ENCODE data around the gene RGS12. TPM values are rescaled to one million over a fixed set of nuclear protein-coding genes. Genes with fewer than 3 reads are reported as not detected.

The RGS12 gene, protein sequence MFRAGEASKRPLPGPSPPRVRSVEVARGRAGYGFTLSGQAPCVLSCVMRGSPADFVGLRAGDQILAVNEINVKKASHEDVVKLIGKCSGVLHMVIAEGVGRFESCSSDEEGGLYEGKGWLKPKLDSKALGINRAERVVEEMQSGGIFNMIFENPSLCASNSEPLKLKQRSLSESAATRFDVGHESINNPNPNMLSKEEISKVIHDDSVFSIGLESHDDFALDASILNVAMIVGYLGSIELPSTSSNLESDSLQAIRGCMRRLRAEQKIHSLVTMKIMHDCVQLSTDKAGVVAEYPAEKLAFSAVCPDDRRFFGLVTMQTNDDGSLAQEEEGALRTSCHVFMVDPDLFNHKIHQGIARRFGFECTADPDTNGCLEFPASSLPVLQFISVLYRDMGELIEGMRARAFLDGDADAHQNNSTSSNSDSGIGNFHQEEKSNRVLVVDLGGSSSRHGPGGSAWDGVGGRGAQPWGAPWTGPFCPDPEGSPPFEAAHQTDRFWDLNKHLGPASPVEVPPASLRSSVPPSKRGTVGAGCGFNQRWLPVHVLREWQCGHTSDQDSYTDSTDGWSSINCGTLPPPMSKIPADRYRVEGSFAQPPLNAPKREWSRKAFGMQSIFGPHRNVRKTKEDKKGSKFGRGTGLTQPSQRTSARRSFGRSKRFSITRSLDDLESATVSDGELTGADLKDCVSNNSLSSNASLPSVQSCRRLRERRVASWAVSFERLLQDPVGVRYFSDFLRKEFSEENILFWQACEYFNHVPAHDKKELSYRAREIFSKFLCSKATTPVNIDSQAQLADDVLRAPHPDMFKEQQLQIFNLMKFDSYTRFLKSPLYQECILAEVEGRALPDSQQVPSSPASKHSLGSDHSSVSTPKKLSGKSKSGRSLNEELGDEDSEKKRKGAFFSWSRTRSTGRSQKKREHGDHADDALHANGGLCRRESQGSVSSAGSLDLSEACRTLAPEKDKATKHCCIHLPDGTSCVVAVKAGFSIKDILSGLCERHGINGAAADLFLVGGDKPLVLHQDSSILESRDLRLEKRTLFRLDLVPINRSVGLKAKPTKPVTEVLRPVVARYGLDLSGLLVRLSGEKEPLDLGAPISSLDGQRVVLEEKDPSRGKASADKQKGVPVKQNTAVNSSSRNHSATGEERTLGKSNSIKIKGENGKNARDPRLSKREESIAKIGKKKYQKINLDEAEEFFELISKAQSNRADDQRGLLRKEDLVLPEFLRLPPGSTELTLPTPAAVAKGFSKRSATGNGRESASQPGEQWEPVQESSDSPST (N-terminal part only)
- total RNA-seq (2022) (28.3 and 36.0 TPM in 2 replicates), Bru-seq, nascent RNA (percentile 54 among the genes with signal in this experiment), BruChase-seq, experiment 1, labeled RNA remaining after a 6-hour chase (percentile 61 among the genes with signal in this experiment), BruChase-seq, experiment 2, labeled RNA remaining after a 2-hour chase (percentile 59 among the genes with signal in this experiment)
- long read RNA-seq, partial matches to known transcripts: 30 of 73 reads
- long read RNA-seq, other reads (novel, unspliced or antisense): 41 of 73 reads

DNA sequence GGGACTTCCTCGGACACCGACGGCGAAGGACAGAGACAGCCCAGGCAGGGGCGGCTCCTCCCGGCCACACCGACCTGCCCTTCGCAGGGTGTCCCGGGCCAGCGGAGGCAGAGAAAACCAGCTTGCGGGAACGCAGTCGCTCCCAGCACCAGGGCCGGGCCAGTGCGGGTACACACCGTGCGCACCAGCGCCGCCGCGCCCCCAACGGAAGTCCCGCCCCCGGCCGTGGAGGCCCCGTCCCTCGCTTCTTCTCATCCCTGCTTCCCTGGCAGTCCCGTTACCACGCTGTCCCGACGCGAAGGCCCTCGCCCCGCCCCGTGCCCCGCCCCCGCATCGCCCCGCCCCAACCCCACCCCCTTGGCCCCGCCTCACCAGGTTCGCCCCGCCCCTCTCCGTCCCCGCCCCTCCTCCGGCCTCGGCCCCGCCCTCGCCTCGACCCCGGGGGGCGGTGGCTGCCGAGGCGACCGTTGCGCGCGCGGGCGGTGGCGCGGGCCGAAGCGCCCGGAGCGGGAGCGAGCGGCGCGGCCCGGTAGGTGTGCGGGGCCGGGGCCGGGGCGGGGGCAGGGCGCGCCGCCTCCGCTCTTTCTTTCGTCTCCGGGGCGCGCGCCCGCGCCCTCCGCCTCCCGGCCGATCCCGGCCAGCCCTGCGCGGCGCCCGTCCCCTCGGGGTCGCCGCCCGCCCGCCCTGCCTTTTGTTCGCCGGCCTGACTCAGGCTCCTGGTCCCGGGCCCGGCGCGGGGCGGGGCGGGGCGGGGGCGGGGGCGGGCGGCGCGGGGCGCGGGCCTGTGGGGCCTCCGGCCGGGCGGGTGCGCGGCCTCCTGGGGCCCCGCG lies at the start of gene RGS12:
RGS12 (plus strand) TSS at position 451 of the 830 bp plus-strand sequence. CDS start 23,150 bp downstream, outside the sequence.
- ChIA-PET CTCF (no interaction called here), POLR2A (interaction anchor here (0.6 to 2.1 kb wide), 10 partner anchors 11 to 341 kb away, joined by 3 to 11 read pairs (median 4); no protein-coding TSS in a partner anchor)
- Mint-ChIP-seq H3K27ac (ENCODE audit: low read depth, unreplicated experiment) (peak within 1 kb of the TSS; percentile 76), H3K27me3 (ENCODE audit: insufficient read depth, unreplicated experiment) (no peaks in the 10 kb centered on the region), H3K36me3 (ENCODE audit: insufficient read depth, unreplicated experiment) (no peaks in the 10 kb centered on the region), H3K9me3 (ENCODE audit: unreplicated experiment) (no peaks in the 10 kb centered on the region), H3K4me1 (ENCODE audit: insufficient read depth, unreplicated experiment) (peaks cover 16% of the 10 kb centered on the region), H3K4me3 (ENCODE audit: unreplicated experiment) (peak within 1 kb of the TSS; percentile 84)
- intact Hi-C loops (cut with micrococcal nuclease): no loop called here
- peak; percentile 93 for DNase-seq (ENCODE audit: unreplicated experiment)
- BruUV-seq (replicated peaks): no TSS peak
- no peak for TF ChIP-seq CTCF (IDR thresholded peaks at IDR 0.05; ENCODE audit: unreplicated experiment)

DNA sequence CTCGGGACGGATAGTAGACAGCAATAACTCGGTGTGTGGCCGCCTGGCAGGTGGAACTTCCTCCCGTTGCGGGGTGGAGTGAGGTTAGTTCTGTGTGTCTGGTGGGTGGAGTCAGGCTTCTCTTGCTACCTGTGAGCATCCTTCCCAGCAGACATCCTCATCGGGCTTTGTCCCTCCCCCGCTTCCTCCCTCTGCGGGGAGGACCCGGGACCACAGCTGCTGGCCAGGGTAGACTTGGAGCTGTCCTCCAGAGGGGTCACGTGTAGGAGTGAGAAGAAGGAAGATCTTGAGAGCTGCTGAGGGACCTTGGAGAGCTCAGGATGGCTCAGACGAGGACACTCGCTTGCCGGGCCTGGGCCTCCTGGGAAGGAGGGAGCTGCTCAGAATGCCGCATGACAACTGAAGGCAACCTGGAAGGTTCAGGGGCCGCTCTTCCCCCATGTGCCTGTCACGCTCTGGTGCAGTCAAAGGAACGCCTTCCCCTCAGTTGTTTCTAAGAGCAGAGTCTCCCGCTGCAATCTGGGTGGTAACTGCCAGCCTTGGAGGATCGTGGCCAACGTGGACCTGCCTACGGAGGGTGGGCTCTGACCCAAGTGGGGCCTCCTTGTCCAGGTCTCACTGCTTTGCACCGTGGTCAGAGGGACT lies 49.6 kb upstream of the RGS12 start:
- peaks cover 27% of the 10 kb centered on the region for H3K36me3 Mint-ChIP-seq (ENCODE audit: insufficient read depth, unreplicated experiment)
- no peak for TF ChIP-seq CTCF (IDR thresholded peaks at IDR 0.05; ENCODE audit: unreplicated experiment)
- H3K4me1 Mint-ChIP-seq (ENCODE audit: insufficient read depth, unreplicated experiment): no peaks in the 10 kb centered on the region
- DNase-seq (ENCODE audit: unreplicated experiment): no peak
- POLR2A ChIA-PET: no interaction called here
- H3K27ac Mint-ChIP-seq (ENCODE audit: low read depth, unreplicated experiment): no peak overlapping the region
- BruUV-seq (replicated peaks): no TSS peak
- CTCF ChIA-PET: interaction anchor here (1.0 to 1.8 kb wide), 2 partner anchors 237 to 238 kb away, joined by 4 read pairs; no protein-coding TSS in a partner anchor
- no peaks in the 10 kb centered on the region for H3K9me3 Mint-ChIP-seq (ENCODE audit: unreplicated experiment)
- no peaks in the 10 kb centered on the region for H3K27me3 Mint-ChIP-seq (ENCODE audit: insufficient read depth, unreplicated experiment)
- intact Hi-C loops (cut with micrococcal nuclease): no loop called here
- H3K4me3 Mint-ChIP-seq (ENCODE audit: unreplicated experiment): no peak overlapping the region

DNA sequence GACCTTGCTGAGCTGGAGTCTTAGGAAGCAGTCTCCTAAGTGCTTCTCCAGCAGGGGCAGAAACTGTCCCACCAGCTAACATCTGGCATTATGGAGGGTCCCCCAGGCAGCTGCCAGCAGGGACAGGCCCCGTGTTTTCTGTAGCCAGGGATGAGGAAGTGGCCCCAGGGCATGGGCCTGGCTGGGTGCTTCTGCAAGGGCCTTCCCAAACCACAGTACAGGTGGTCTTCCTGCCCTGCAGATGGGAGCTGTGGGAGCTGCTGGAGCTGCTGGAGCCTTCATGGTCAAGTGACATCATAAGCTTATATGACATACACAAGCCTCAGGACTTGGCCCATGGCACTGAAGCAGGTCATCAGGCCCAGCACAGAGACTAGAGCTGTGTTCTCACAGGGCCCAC lies 48.8 kb upstream of the RGS12 start:
- no TSS peak for BruUV-seq (replicated peaks)
- CTCF ChIA-PET: interaction anchor here (1.0 to 1.8 kb wide), 2 partner anchors 236 to 237 kb away, joined by 4 read pairs; no protein-coding TSS in a partner anchor
- POLR2A ChIA-PET: no interaction called here
- intact Hi-C loops (cut with micrococcal nuclease): no loop called here
- H3K9me3 Mint-ChIP-seq (ENCODE audit: unreplicated experiment): no peaks in the 10 kb centered on the region
- no peak overlapping the region for H3K27ac Mint-ChIP-seq (ENCODE audit: low read depth, unreplicated experiment)
- no peak overlapping the region for H3K4me3 Mint-ChIP-seq (ENCODE audit: unreplicated experiment)
- H3K27me3 Mint-ChIP-seq (ENCODE audit: insufficient read depth, unreplicated experiment): no peaks in the 10 kb centered on the region
- peaks cover 21% of the 10 kb centered on the region for H3K36me3 Mint-ChIP-seq (ENCODE audit: insufficient read depth, unreplicated experiment)
- DNase-seq (ENCODE audit: unreplicated experiment): no peak
- H3K4me1 Mint-ChIP-seq (ENCODE audit: insufficient read depth, unreplicated experiment): no peaks in the 10 kb centered on the region
- TF ChIP-seq CTCF (IDR thresholded peaks at IDR 0.05; ENCODE audit: unreplicated experiment): no peak

All from MCF 10A (cell line).